ENCODE measurements around the gene C16orf74.

Gene C16orf74

GRCh38 chr16:85735946-85736345, 14.9 kb downstream of the C16orf74 start:
- Histone ChIP-seq H3K27me3 (ENCODE audit: control insufficient read depth, insufficient read depth, low read length) (no peaks in the 10 kb centered on the region), H3K36me3 (ENCODE audit: control insufficient read depth, insufficient read depth, low read length) (no peaks in the 10 kb centered on the region), H3K9ac (ENCODE audit: low read depth, low read length) (no peak overlapping the region), H3K4me3 (ENCODE audit: low read depth, low read length) (no peak overlapping the region), H3K9me3 (ENCODE audit: control insufficient read depth, insufficient read depth, low read length) (no peaks in the 10 kb centered on the region), H3K4me1 (ENCODE audit: control insufficient read depth, insufficient read depth, low read length) (peaks cover 3% of the 10 kb centered on the region)

GRCh38 chr16:85735225-85735635, 15.7 kb downstream of the C16orf74 start:
- no peak overlapping the region for H3K4me3 ChIP-seq (ENCODE audit: low read depth, low read length)
- H3K9me3 ChIP-seq (ENCODE audit: control insufficient read depth, insufficient read depth, low read length): no peaks in the 10 kb centered on the region
- H3K36me3 ChIP-seq (ENCODE audit: control insufficient read depth, insufficient read depth, low read length): no peaks in the 10 kb centered on the region
- H3K4me1 ChIP-seq (ENCODE audit: control insufficient read depth, insufficient read depth, low read length): peaks cover 3% of the 10 kb centered on the region
- H3K27me3 ChIP-seq (ENCODE audit: control insufficient read depth, insufficient read depth, low read length): no peaks in the 10 kb centered on the region
- H3K9ac ChIP-seq (ENCODE audit: low read depth, low read length): no peak overlapping the region

GRCh38 chr16:85734311-85735017, 16.4 kb downstream of the C16orf74 start:
- Histone ChIP-seq H3K36me3 (ENCODE audit: control insufficient read depth, insufficient read depth, low read length) (no peaks in the 10 kb centered on the region), H3K9me3 (ENCODE audit: control insufficient read depth, insufficient read depth, low read length) (no peaks in the 10 kb centered on the region), H3K4me1 (ENCODE audit: control insufficient read depth, insufficient read depth, low read length) (peaks cover 3% of the 10 kb centered on the region), H3K27me3 (ENCODE audit: control insufficient read depth, insufficient read depth, low read length) (no peaks in the 10 kb centered on the region), H3K9ac (ENCODE audit: low read depth, low read length) (no peak overlapping the region), H3K4me3 (ENCODE audit: low read depth, low read length) (no peak overlapping the region)

- Histone ChIP-seq H3K4me3 (ENCODE audit: low read depth, low read length) (no peak overlapping the region), H3K27me3 (ENCODE audit: control insufficient read depth, insufficient read depth, low read length) (no peaks in the 10 kb centered on the region), H3K9ac (ENCODE audit: low read depth, low read length) (no peak overlapping the region), H3K4me1 (ENCODE audit: control insufficient read depth, insufficient read depth, low read length) (peaks cover 6% of the 10 kb centered on the region), H3K36me3 (ENCODE audit: control insufficient read depth, insufficient read depth, low read length) (no peaks in the 10 kb centered on the region), H3K9me3 (ENCODE audit: control insufficient read depth, insufficient read depth, low read length) (no peaks in the 10 kb centered on the region)
Measured at GRCh38 chr16:85733839-85734170, 17.1 kb downstream of the C16orf74 start.

- Histone ChIP-seq H3K9me3 (ENCODE audit: control insufficient read depth, insufficient read depth, low read length) (no peaks in the 10 kb centered on the region), H3K4me1 (ENCODE audit: control insufficient read depth, insufficient read depth, low read length) (peaks cover 6% of the 10 kb centered on the region)
Measured at GRCh38 chr16:85733155-85733838, 17.6 kb downstream of the C16orf74 start.

GRCh38 chr16:85731179-85731578, 19.7 kb downstream of the C16orf74 start:
- no peak overlapping the region for H3K9ac ChIP-seq (ENCODE audit: low read depth, low read length)
- no peak overlapping the region for H3K4me3 ChIP-seq (ENCODE audit: low read depth, low read length)
- H3K36me3 ChIP-seq (ENCODE audit: control insufficient read depth, insufficient read depth, low read length): no peaks in the 10 kb centered on the region
- no peaks in the 10 kb centered on the region for H3K27me3 ChIP-seq (ENCODE audit: control insufficient read depth, insufficient read depth, low read length)
- no peaks in the 10 kb centered on the region for H3K9me3 ChIP-seq (ENCODE audit: control insufficient read depth, insufficient read depth, low read length)
- H3K4me1 ChIP-seq (ENCODE audit: control insufficient read depth, insufficient read depth, low read length): peaks cover 6% of the 10 kb centered on the region

More at GRCh38 chr16:85733155-85733838, 17.6 kb downstream of the C16orf74 start:
- H3K27me3 ChIP-seq (ENCODE audit: control insufficient read depth, insufficient read depth, low read length): no peaks in the 10 kb centered on the region
- H3K36me3 ChIP-seq (ENCODE audit: control insufficient read depth, insufficient read depth, low read length): no peaks in the 10 kb centered on the region
- no peak overlapping the region for H3K9ac ChIP-seq (ENCODE audit: low read depth, low read length)
- H3K4me3 ChIP-seq (ENCODE audit: low read depth, low read length): no peak overlapping the region

- peaks cover 6% of the 10 kb centered on the region for H3K4me1 ChIP-seq (ENCODE audit: control insufficient read depth, insufficient read depth, low read length)
- H3K9ac ChIP-seq (ENCODE audit: low read depth, low read length): no peak overlapping the region
- no peak overlapping the region for H3K4me3 ChIP-seq (ENCODE audit: low read depth, low read length)
- no peaks in the 10 kb centered on the region for H3K27me3 ChIP-seq (ENCODE audit: control insufficient read depth, insufficient read depth, low read length)
- H3K9me3 ChIP-seq (ENCODE audit: control insufficient read depth, insufficient read depth, low read length): no peaks in the 10 kb centered on the region
- H3K36me3 ChIP-seq (ENCODE audit: control insufficient read depth, insufficient read depth, low read length): no peaks in the 10 kb centered on the region
Measured at GRCh38 chr16:85730186-85730465, 20.8 kb downstream of the C16orf74 start.

- Histone ChIP-seq H3K4me3 (ENCODE audit: low read depth, low read length) (no peak overlapping the region), H3K9ac (ENCODE audit: low read depth, low read length) (no peak overlapping the region)
Measured at GRCh38 chr16:85729452-85730185, 21.3 kb downstream of the C16orf74 start.

GRCh38 chr16:85728879-85729278, 22.0 kb downstream of the C16orf74 start:
- no peak overlapping the region for H3K9ac ChIP-seq (ENCODE audit: low read depth, low read length)

More at GRCh38 chr16:85729452-85730185, 21.3 kb downstream of the C16orf74 start:
- Histone ChIP-seq H3K27me3 (ENCODE audit: control insufficient read depth, insufficient read depth, low read length) (no peaks in the 10 kb centered on the region), H3K4me1 (ENCODE audit: control insufficient read depth, insufficient read depth, low read length) (peaks cover 6% of the 10 kb centered on the region), H3K9me3 (ENCODE audit: control insufficient read depth, insufficient read depth, low read length) (no peaks in the 10 kb centered on the region), H3K36me3 (ENCODE audit: control insufficient read depth, insufficient read depth, low read length) (no peaks in the 10 kb centered on the region)

GRCh38 chr16:85724936-85725335, 26.0 kb downstream of the C16orf74 start:
- Histone ChIP-seq H3K36me3 (ENCODE audit: control insufficient read depth, insufficient read depth, low read length) (no peaks in the 10 kb centered on the region), H3K27me3 (ENCODE audit: control insufficient read depth, insufficient read depth, low read length) (no peaks in the 10 kb centered on the region), H3K9me3 (ENCODE audit: control insufficient read depth, insufficient read depth, low read length) (no peaks in the 10 kb centered on the region), H3K4me1 (ENCODE audit: control insufficient read depth, insufficient read depth, low read length) (peaks cover 3% of the 10 kb centered on the region), H3K9ac (ENCODE audit: low read depth, low read length) (no peak overlapping the region), H3K4me3 (ENCODE audit: low read depth, low read length) (no peak overlapping the region)

More at GRCh38 chr16:85728879-85729278, 22.0 kb downstream of the C16orf74 start:
- no peak overlapping the region for H3K4me3 ChIP-seq (ENCODE audit: low read depth, low read length)
- H3K27me3 ChIP-seq (ENCODE audit: control insufficient read depth, insufficient read depth, low read length): no peaks in the 10 kb centered on the region
- peaks cover 3% of the 10 kb centered on the region for H3K4me1 ChIP-seq (ENCODE audit: control insufficient read depth, insufficient read depth, low read length)
- no peaks in the 10 kb centered on the region for H3K9me3 ChIP-seq (ENCODE audit: control insufficient read depth, insufficient read depth, low read length)
- H3K36me3 ChIP-seq (ENCODE audit: control insufficient read depth, insufficient read depth, low read length): no peaks in the 10 kb centered on the region

GRCh38 chr16:85724126-85724879, 26.6 kb downstream of the C16orf74 start:
- Histone ChIP-seq H3K9ac (ENCODE audit: low read depth, low read length) (no peak overlapping the region), H3K36me3 (ENCODE audit: control insufficient read depth, insufficient read depth, low read length) (no peaks in the 10 kb centered on the region), H3K4me3 (ENCODE audit: low read depth, low read length) (no peak overlapping the region), H3K9me3 (ENCODE audit: control insufficient read depth, insufficient read depth, low read length) (no peaks in the 10 kb centered on the region), H3K27me3 (ENCODE audit: control insufficient read depth, insufficient read depth, low read length) (no peaks in the 10 kb centered on the region), H3K4me1 (ENCODE audit: control insufficient read depth, insufficient read depth, low read length) (peaks cover 3% of the 10 kb centered on the region)

Measured in iPS-15b (cell line).